LNCAP (cell line): Measurements from ENCODE around the gene GCSAM.

Experiments
- CTCF ChIP-seq: fragments of 450-650 bp; IDR thresholded peaks from 2 replicates; pipeline ENCODE4 v1.5.1; 2017; ENCODE audit warnings: mild to moderate bottlenecking

GCSAM gene

GRCh38 chr3:112121577-112122547 is 11.2 kb downstream of the GCSAM start:
- TF ChIP-seq CTCF, result no peak

GRCh38 chr3:112119962-112120836 is 12.8 kb downstream of the GCSAM start:
- TF ChIP-seq CTCF, result no peak

GRCh38 chr3:112117841-112118571 is 15.0 kb downstream of the GCSAM start:
- TF ChIP-seq CTCF, result no peak

- no peak for TF ChIP-seq CTCF
These were observed 15.6 kb downstream of the GCSAM start for GRCh38 chr3:112117415-112117814.

- no peak for TF ChIP-seq CTCF
These were observed 16.3 kb downstream of the GCSAM start for GRCh38 chr3:112116748-112117186.

GRCh38 chr3:112115806-112116383 is 17.2 kb downstream of the GCSAM start:
- TF ChIP-seq CTCF, result no peak
